ENCODE data around the gene GPX4. TPM values are rescaled to one million over a fixed set of nuclear protein-coding genes. Genes with fewer than 3 reads are reported as not detected.

Gene GPX4
- total RNA-seq, 1 experiment from 2014 or later = 355 TPM

DNA sequence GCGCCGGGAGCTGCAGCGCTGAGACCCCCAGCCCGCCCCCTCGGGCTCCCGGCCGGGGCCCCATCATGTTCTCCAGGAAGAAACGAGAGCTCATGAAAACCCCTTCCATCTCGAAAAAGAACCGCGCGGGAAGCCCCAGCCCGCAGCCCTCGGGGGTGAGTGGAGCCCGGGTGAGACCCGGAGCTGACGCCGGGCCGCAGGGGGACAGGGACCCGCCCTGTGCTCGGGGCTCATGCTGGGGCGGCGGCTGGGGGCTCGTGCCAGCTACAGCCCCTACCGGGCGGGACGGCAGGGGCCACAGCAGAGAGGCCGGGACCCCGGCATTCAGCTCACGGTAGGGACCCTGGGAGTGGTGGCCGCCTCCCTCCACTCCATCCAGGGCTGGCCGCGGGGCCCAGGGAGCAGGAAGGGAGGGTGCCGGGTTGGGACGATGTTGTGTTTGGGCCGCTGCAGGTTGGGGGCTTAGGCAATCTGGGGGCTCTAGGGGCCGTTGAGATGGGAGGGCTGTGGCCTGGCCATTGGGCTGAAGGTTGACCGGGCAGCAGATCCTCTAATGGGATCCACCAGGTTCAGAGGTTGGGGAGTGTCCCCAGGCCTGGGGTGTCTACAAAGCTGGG, 36.3 kb upstream of the GPX4 start:
- no peak overlapping the region for H2BK12ac ChIP-seq (ENCODE audit: insufficient read length, low read depth, low read length)
- H2AFZ ChIP-seq (ENCODE audit: low read length) = no peak overlapping the region
- H3K4me3 Mint-ChIP-seq = peak overlapping the region; percentile 53 to 76
- H4K91ac ChIP-seq (ENCODE audit: insufficient read length, low read depth, low read length) = no peak overlapping the region
- no peak overlapping the region for H2AK5ac ChIP-seq (ENCODE audit: insufficient read length, low read length)
- no peak overlapping the region for H3K27ac ChIP-seq (ENCODE audit: insufficient read length, low read depth, low read length)
- no peak overlapping the region for H3K9ac ChIP-seq (ENCODE audit: extremely low read depth, insufficient read length, low read length)
- TF ChIP-seq, protein P1, sequence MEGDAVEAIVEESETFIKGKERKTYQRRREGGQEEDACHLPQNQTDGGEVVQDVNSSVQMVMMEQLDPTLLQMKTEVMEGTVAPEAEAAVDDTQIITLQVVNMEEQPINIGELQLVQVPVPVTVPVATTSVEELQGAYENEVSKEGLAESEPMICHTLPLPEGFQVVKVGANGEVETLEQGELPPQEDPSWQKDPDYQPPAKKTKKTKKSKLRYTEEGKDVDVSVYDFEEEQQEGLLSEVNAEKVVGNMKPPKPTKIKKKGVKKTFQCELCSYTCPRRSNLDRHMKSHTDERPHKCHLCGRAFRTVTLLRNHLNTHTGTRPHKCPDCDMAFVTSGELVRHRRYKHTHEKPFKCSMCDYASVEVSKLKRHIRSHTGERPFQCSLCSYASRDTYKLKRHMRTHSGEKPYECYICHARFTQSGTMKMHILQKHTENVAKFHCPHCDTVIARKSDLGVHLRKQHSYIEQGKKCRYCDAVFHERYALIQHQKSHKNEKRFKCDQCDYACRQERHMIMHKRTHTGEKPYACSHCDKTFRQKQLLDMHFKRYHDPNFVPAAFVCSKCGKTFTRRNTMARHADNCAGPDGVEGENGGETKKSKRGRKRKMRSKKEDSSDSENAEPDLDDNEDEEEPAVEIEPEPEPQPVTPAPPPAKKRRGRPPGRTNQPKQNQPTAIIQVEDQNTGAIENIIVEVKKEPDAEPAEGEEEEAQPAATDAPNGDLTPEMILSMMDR (conservative IDR thresholded peaks at IDR 0.05) = no peak
- peaks cover 5% of the 10 kb centered on the region; the same call in 1 of the 2 replicates for H3K4me1 ChIP-seq (ENCODE audit: insufficient read depth, low read length)
- H3K23ac ChIP-seq (ENCODE audit: insufficient read length, low read depth, low read length) = no peak overlapping the region
- H3K4me2 ChIP-seq (ENCODE audit: insufficient read depth, insufficient read length, low read length) = peak overlapping the region; percentile 32
- peaks cover 15 to 34% of the 10 kb centered on the region in 2 experiments for H3K4me1 Mint-ChIP-seq
- no peak overlapping the region for H3K14ac ChIP-seq (ENCODE audit: insufficient read depth, low read length)
- H3K23me2 ChIP-seq (ENCODE audit: insufficient read length, low read depth, low read length, poor library complexity, severe bottlenecking) = peaks cover 24% of the 10 kb centered on the region
- no peak overlapping the region for H4K8ac ChIP-seq (replicated peaks; ENCODE audit: insufficient read length, low read depth, low read length)
- no peaks in the 10 kb centered on the region for H3K9me3 Mint-ChIP-seq
- H2BK20ac ChIP-seq (ENCODE audit: low read depth, low read length, poor library complexity, severe bottlenecking) = no peak overlapping the region
- peaks cover 0 to 2% (median 0%) of the 10 kb centered on the region in 3 experiments; a peak in 2 of 7 replicates for H3K36me3 Mint-ChIP-seq (ENCODE audit: insufficient read depth in 1 of 3, low read depth in 3 of 3)
- no peaks in the 10 kb centered on the region for H4K20me1 ChIP-seq (ENCODE audit: control insufficient read depth, insufficient read depth, insufficient read length)
- no CpG with 5 or more reads among the region's 38 CpGs for WGBS (ENCODE audit: extremely low coverage, insufficient read length, low lambda C conversion rate)
- H3K27ac Mint-ChIP-seq = no peak overlapping the region
- H3T11ph ChIP-seq (ENCODE audit: low read length) = no peak overlapping the region
- H3K27me3 Mint-ChIP-seq (ENCODE audit: low read depth) = peaks cover 50% of the 10 kb centered on the region
- H3K56ac ChIP-seq (ENCODE audit: insufficient read length, low read depth, low read length) = no peak overlapping the region
- H3K79me1 ChIP-seq (ENCODE audit: insufficient read depth, low read depth, low read length, poor library complexity, severe bottlenecking) = no peaks in the 10 kb centered on the region
- DNase-seq = no peak
- H4K5ac ChIP-seq (ENCODE audit: insufficient read length, low read depth, low read length) = no peak overlapping the region
- H2BK5ac ChIP-seq (ENCODE audit: insufficient read length, low read length) = no peak overlapping the region
- H2BK120ac ChIP-seq (ENCODE audit: low read depth, low read length, poor library complexity, severe bottlenecking) = no peak overlapping the region
- no peaks in the 10 kb centered on the region for H3K9me3 ChIP-seq (ENCODE audit: control insufficient read depth, low read depth, low read length)
- H3K79me2 ChIP-seq (ENCODE audit: insufficient read depth, low read length) = no peaks in the 10 kb centered on the region
- no peaks in the 10 kb centered on the region; the same call in 1 of the 2 replicates for H3K27me3 ChIP-seq (ENCODE audit: insufficient read depth, low read length)
- H2BK15ac ChIP-seq (ENCODE audit: low read depth, low read length) = no peak overlapping the region
- no peak overlapping the region for H3K18ac ChIP-seq (ENCODE audit: insufficient read length, low read depth, low read length)
- no peak overlapping the region for H3K4ac ChIP-seq (ENCODE audit: low read depth, low read length)
